GM19043 (cell line): Measurements from ENCODE around the gene MAP3K2.
"Not testable (repeated sequence)": the region's sequence is repeated elsewhere in the genome, so short reads cannot be mapped to it uniquely, and the experiment has no call there.

Experiments
- ATAC-seq: cut with Tn5 transposase; IDR thresholded peaks from one replicate; pipeline ENCODE4 v1.9.1; 2021; ENCODE audit warnings: low read depth; ENCODE audit not compliant: unreplicated experiment

The MAP3K2 gene

GRCh38 chr2:127356531-127356930 lies 31.2 kb downstream of the MAP3K2 start:
- no peak for ATAC-seq

GRCh38 chr2:127355407-127356008 lies 32.3 kb downstream of the MAP3K2 start:
- no peak for ATAC-seq

GRCh38 chr2:127353873-127354676 lies 33.7 kb downstream of the MAP3K2 start:
- not testable (repeated sequence) for ATAC-seq

GRCh38 chr2:127353223-127353622 lies 34.6 kb downstream of the MAP3K2 start:
- not testable (repeated sequence) for ATAC-seq

GRCh38 chr2:127351603-127352002 lies 36.2 kb downstream of the MAP3K2 start:
- ATAC-seq = no peak

GRCh38 chr2:127348426-127349000 lies 39.3 kb downstream of the MAP3K2 start:
- ATAC-seq = no peak

GRCh38 chr2:127347734-127348392 lies 39.9 kb downstream of the MAP3K2 start:
- ATAC-seq = no peak

GRCh38 chr2:127347015-127347414 lies 40.8 kb downstream of the MAP3K2 start:
- ATAC-seq = no peak

GRCh38 chr2:127343277-127343676 lies 44.5 kb downstream of the MAP3K2 start:
- ATAC-seq = no peak

- peak; percentile 89 for ATAC-seq
Observed at GRCh38 chr2:127342101-127342500, 45.7 kb downstream of the MAP3K2 start.

- no peak for ATAC-seq
Observed at GRCh38 chr2:127332335-127332734, 55.4 kb downstream of the MAP3K2 start.

- peak; percentile 61 for ATAC-seq
Observed at GRCh38 chr2:127330753-127331152, 57.0 kb downstream of the MAP3K2 start.

- ATAC-seq = no peak
Observed at GRCh38 chr2:127326289-127326945, 61.4 kb downstream of the MAP3K2 start.

GRCh38 chr2:127324635-127325034 lies 63.1 kb downstream of the MAP3K2 start:
- ATAC-seq = no peak

GRCh38 chr2:127321303-127321702 lies 66.5 kb downstream of the MAP3K2 start:
- no peak for ATAC-seq

GRCh38 chr2:127320586-127321275 lies 67.0 kb downstream of the MAP3K2 start:
- ATAC-seq = no peak

GRCh38 chr2:127320067-127320466 lies 67.7 kb downstream of the MAP3K2 start:
- no peak for ATAC-seq

GRCh38 chr2:127314193-127314988 lies 73.4 kb downstream of the MAP3K2 start:
- no peak for ATAC-seq

- ATAC-seq = peak; percentile 97
Observed at GRCh38 chr2:127313406-127313805, 74.4 kb downstream of the MAP3K2 start.
